Erythroblast (primary cell): ENCODE results near the gene MOB3C.

ENCODE experiments used
- GATA1 ChIP-seq: IDR thresholded peaks from 2 replicates; pipeline ENCODE4 v1.6.1; 2011; ENCODE audit warnings: low read depth, mild to moderate bottlenecking, control low read depth, low read length, moderate library complexity
- POLR2A ChIP-seq: IDR thresholded peaks from 2 replicates; pipeline ENCODE4 v1.6.1; 2011; ENCODE audit warnings: mild to moderate bottlenecking, low read length

DNA sequence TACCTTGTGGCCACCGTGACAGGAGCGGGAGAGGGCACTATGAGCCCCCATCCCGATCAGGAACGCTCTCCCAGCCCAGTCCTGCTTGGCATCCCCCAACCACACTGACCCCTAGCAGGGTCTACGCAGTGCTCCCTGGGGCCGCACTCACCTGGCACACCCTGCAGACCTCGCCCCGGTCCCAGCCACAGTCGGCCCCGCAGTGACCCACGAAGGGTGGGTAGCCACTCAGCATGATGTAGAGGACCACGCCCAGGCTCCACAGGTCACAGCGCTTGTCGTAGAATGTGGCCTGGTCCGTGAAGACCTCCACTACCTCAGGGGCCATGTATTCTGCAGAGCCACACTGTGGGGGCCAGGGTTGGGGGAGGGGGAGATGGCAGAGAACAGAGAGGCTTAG, 54.1 kb downstream of the MOB3C start:
- TF ChIP-seq GATA1 (no peak), POLR2A (no peak)
